Progenitor cell of endocrine pancreas (in vitro differentiated cells): ENCODE data around the gene UCK2. TPM values are rescaled to one million over a fixed set of nuclear protein-coding genes. Genes with fewer than 3 reads are reported as not detected.

Source experiments
- DNase-seq: peaks from one replicate; pipeline ENCODE4 v3.0.0; 2021; ENCODE audit warnings: low spot score; ENCODE audit not compliant: unreplicated experiment
- H3K27ac Mint-ChIP-seq: 2 replicates; pipeline ENCODE4 v1.8.0; 2021; ENCODE audit warnings: mild to moderate bottlenecking, moderate library complexity, mixed read lengths
- H3K27me3 Mint-ChIP-seq: 2 replicates; pipeline ENCODE4 v1.8.0; 2021; ENCODE audit warnings: mixed read lengths
- H3K36me3 Mint-ChIP-seq: 2 replicates; pipeline ENCODE4 v1.8.0; 2022; ENCODE audit warnings: mixed read lengths; ENCODE audit not compliant: insufficient read depth
- H3K4me1 Mint-ChIP-seq: 2 replicates; pipeline ENCODE4 v1.8.0; 2021; ENCODE audit warnings: low read depth, mixed read lengths
- H3K4me3 Mint-ChIP-seq: 2 replicates; pipeline ENCODE4 v1.8.0; 2021; ENCODE audit warnings: low read depth, mild to moderate bottlenecking, moderate library complexity, mixed read lengths
- H3K9me3 Mint-ChIP-seq: 2 replicates; pipeline ENCODE4 v1.8.0; 2021; ENCODE audit warnings: low read depth, mixed read lengths
- total RNA-seq: library from RNA; stranded (reverse); gene quantifications from 2 replicates; pipeline ENCODE4 v1.2.1, GENCODE V29; 2021
- TF ChIP-seq, protein P1 (sequence below): fragments of 200-600 bp; sonication (generic); IDR thresholded peaks from one replicate; pipeline ENCODE4 v1.5.0; 2021; ENCODE audit warnings: antibody characterized with exemption, mild to moderate bottlenecking; ENCODE audit not compliant: unreplicated experiment

UCK2 gene
- total RNA-seq, 1 donor from 2014 or later: 29.7 TPM

DNA sequence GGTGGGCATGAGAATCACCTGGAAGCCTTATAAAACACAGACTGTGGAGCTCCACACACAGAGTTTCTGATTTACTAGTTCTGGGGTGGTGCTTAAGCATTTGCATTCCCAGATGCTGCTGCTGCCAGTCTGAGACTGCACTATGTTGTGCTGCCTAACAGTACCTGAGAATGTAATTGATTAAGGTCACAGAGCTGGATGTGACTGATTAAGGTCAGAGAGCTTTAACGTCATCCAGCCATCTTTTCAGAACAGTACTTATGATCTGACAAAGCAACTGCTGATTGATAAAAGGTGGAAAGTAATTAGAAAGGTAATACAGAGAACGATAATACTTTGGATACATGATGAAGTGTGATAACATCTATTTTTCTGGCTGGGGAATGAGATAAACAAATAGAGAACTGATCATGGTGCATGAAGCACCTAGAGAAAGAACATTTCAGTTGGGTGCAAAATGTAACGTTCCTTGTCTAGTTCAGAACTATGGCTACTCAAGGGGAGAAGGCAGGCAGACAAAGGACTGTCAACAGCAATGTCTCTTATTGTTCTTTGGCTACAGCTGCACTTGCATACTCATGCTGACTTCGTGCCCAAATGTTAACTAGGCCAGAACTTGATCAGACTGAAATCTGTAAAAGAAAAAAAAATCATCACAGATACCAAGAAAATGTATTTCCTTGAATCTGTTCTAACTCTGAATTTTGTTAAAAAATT lies 3.7 kb upstream of the UCK2 start:
- Mint-ChIP-seq H3K4me3 (no peak overlapping the region), H3K36me3 (no peaks in the 10 kb centered on the region), H3K27me3 (no peaks in the 10 kb centered on the region), H3K4me1 (peaks cover 3% of the 10 kb centered on the region), H3K27ac (no peak overlapping the region), H3K9me3 (no peaks in the 10 kb centered on the region)
- DNase-seq: no peak
- TF ChIP-seq, protein P1, sequence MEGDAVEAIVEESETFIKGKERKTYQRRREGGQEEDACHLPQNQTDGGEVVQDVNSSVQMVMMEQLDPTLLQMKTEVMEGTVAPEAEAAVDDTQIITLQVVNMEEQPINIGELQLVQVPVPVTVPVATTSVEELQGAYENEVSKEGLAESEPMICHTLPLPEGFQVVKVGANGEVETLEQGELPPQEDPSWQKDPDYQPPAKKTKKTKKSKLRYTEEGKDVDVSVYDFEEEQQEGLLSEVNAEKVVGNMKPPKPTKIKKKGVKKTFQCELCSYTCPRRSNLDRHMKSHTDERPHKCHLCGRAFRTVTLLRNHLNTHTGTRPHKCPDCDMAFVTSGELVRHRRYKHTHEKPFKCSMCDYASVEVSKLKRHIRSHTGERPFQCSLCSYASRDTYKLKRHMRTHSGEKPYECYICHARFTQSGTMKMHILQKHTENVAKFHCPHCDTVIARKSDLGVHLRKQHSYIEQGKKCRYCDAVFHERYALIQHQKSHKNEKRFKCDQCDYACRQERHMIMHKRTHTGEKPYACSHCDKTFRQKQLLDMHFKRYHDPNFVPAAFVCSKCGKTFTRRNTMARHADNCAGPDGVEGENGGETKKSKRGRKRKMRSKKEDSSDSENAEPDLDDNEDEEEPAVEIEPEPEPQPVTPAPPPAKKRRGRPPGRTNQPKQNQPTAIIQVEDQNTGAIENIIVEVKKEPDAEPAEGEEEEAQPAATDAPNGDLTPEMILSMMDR: no peak

GRCh38 chr1:165824269-165824643 lies 3.2 kb upstream of the UCK2 start:
- H3K27me3 Mint-ChIP-seq: no peaks in the 10 kb centered on the region
- peaks cover 5% of the 10 kb centered on the region for H3K4me1 Mint-ChIP-seq
- H3K36me3 Mint-ChIP-seq: no peaks in the 10 kb centered on the region
- H3K9me3 Mint-ChIP-seq: no peaks in the 10 kb centered on the region
- DNase-seq: no peak
- H3K4me3 Mint-ChIP-seq: no peak overlapping the region
- TF ChIP-seq, protein P1: no peak
- no peak overlapping the region for H3K27ac Mint-ChIP-seq

DNA sequence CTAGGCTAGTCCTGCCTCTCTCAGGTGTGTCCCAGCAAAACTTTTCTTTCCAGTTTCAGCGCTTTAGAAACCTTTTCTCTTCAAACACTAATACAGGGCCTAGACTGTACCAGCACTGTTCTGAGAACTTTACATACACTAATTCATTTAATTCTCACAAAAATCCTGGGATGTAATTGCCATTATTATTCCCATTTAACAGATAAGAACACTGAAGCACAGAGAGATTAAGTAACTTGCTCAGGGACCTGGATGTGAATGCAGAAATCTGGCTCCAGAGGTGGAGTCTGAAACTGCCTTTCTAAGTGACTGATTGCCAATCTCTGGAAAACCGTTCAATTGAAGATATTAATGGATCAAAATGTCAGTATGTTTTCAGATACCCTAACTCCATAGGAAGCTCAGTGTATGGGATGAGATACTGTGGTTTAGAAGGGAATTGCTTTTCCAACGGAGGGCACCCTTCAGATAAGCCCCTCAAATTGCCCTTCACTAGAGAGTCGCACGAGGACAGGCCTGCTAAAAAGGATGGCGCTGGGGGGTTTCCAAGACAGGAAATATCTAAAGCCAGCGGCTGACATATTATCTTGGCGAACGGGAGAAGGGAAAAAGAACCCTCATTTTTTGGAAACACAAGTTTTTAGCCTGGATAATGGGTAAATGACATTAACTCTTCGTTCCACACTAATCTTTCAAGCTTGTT lies 698 bp upstream of the UCK2 start:
- no peaks in the 10 kb centered on the region for H3K9me3 Mint-ChIP-seq
- no peaks in the 10 kb centered on the region for H3K27me3 Mint-ChIP-seq
- TF ChIP-seq, protein P1: no peak
- H3K36me3 Mint-ChIP-seq: no peaks in the 10 kb centered on the region
- H3K4me1 Mint-ChIP-seq: peaks cover 10% of the 10 kb centered on the region
- peak overlapping the region; percentile 80 for H3K4me3 Mint-ChIP-seq
- DNase-seq: no peak
- H3K27ac Mint-ChIP-seq: peak overlapping the region; percentile 84

- Mint-ChIP-seq H3K4me3 (peak overlapping the region; percentile 91), H3K27me3 (no peaks in the 10 kb centered on the region), H3K4me1 (peaks cover 10% of the 10 kb centered on the region), H3K27ac (peak overlapping the region; percentile 96), H3K9me3 (no peaks in the 10 kb centered on the region), H3K36me3 (no peaks in the 10 kb centered on the region)
- DNase-seq: no peak
- TF ChIP-seq, protein P1: no peak
Observed at GRCh38 chr1:165828103-165828668, 772 bp downstream of the UCK2 start.

GRCh38 chr1:165828669-165829329 lies 1.4 kb downstream of the UCK2 start:
- DNase-seq: peak; percentile 34
- peaks cover 10% of the 10 kb centered on the region for H3K4me1 Mint-ChIP-seq
- TF ChIP-seq, protein P1: no peak
- H3K36me3 Mint-ChIP-seq: no peaks in the 10 kb centered on the region
- peak overlapping the region; percentile 96 for H3K27ac Mint-ChIP-seq
- no peaks in the 10 kb centered on the region for H3K27me3 Mint-ChIP-seq
- H3K4me3 Mint-ChIP-seq: peak overlapping the region; percentile 91
- H3K9me3 Mint-ChIP-seq: no peaks in the 10 kb centered on the region
